Measurements from ENCODE around the gene CNPY3. TPM values are rescaled to one million over a fixed set of nuclear protein-coding genes. Genes with fewer than 3 reads are reported as not detected.

Gene CNPY3
- total and polyA plus RNA-seq, 10 of the 15 experiments (the other 5 are each of a cell fraction or from before 2014, with no cell fraction given): 7.2 to 102 (median 73.6) TPM

- no peaks in the 10 kb centered on the region for H3K36me3 ChIP-seq (ENCODE audit: control insufficient read depth in 2 of 2, insufficient read depth in 2 of 2, low read length in 1 of 2)
- DNase-seq (ENCODE audit: low read depth, low spot score) (no peak), FAIRE-seq (no peak), ATAC-seq (no peak)
- no peaks in the 10 kb centered on the region for H3K9me3 ChIP-seq (replicated peaks; ENCODE audit: control insufficient read depth, insufficient read depth, low read length)
- no peaks in the 10 kb centered on the region for H3K79me2 ChIP-seq (ENCODE audit: control insufficient read depth, insufficient read depth, low read length)
- ChIA-PET SMC1A (ENCODE audit: uncharacterized antibody, unreplicated experiment) (interaction anchor here (1.0 to 3.1 kb wide), 5 partner anchors 109 to 248 kb away, joined by 3 to 19 read pairs (median 5); partner anchors contain the start of genes KLC4 and MRPL2), POLR2A (interaction anchor here (0.6 kb wide), 1 partner anchor 423 kb away, joined by 5 read pairs; no protein-coding TSS in a partner anchor), RAD21 (ENCODE audit: unreplicated experiment) (interaction anchor here (0.7 to 2.7 kb wide), 5 partner anchors 84 to 335 kb away, joined by 3 to 6 read pairs (median 3); partner anchors contain the start of genes KLHDC3 and PPP2R5D), CTCF (interaction anchor here (0.7 to 3.3 kb wide), 19 partner anchors 9 to 554 kb away, joined by 3 to 28 read pairs (median 5); partner anchors contain the start of genes KLHDC3, MEA1, PEX6 and PPP2R5D)
- H3K27ac ChIP-seq (ENCODE audit: control insufficient read depth, insufficient read depth): no peak overlapping the region
- H3K4me3 ChIP-seq: no peak overlapping the region
- H3K4me1 ChIP-seq (ENCODE audit: control insufficient read depth, insufficient read depth, low read length): no peaks in the 10 kb centered on the region
- no peak overlapping the region for H3K9ac ChIP-seq (ENCODE audit: control insufficient read depth, insufficient read depth, low read length)
- in situ Hi-C loops (cut with MboI): no loop called here
- H3K4me2 ChIP-seq (ENCODE audit: control insufficient read depth, insufficient read depth): no peak overlapping the region
- no peaks in the 10 kb centered on the region for H3K27me3 ChIP-seq (replicated peaks in 1 of 2; ENCODE audit: control insufficient read depth in 2 of 2, insufficient read depth in 2 of 2, low read length in 1 of 2)
- intact Hi-C loops (cut with micrococcal nuclease; ENCODE audit: unreplicated experiment): loop anchor here (1.0 to 5.0 kb wide), 5 partner anchors 31 to 239 kb away; partner anchors contain the start of genes KLC4 and MRPL2
- no peaks in the 10 kb centered on the region for H4K20me1 ChIP-seq (ENCODE audit: control insufficient read depth, insufficient read depth)
- no TSS peak for BruUV-seq (replicated peaks)
- TF ChIP-seq HCFC1 (IDR thresholded peaks at IDR 0.05; ENCODE audit: low read length): no peak
- TF ChIP-seq HDAC2 (IDR thresholded peaks at IDR 0.05): no peak
- no peak for TF ChIP-seq PRDM15 (CRISPR knock-in tag; IDR thresholded peaks at IDR 0.05)
- TF ChIP-seq MYB (IDR thresholded peaks at IDR 0.05; ENCODE audit: borderline replicate concordance, low read depth, low read length): no peak
- no peak for TF ChIP-seq ZNF217 (IDR thresholded peaks at IDR 0.05)
- no peak overlapping the region for H2AFZ ChIP-seq (ENCODE audit: control insufficient read depth, low read depth, low read length)
- 61% methylated on average over 8 of the region's 8 CpGs for WGBS (ENCODE audit: insufficient coverage, insufficient replicate concordance, low lambda C conversion rate, missing lambda C conversion rate)
Observed at GRCh38 chr6:42899871-42900270, 29.4 kb upstream of the CNPY3 start.

Measured in GM12878 (cell line).